GM23338 (cell line): ENCODE measurements around the gene HHAT. TPM values are rescaled to one million over a fixed set of nuclear protein-coding genes. Genes with fewer than 3 reads are reported as not detected.

Experiments used
- ATAC-seq: fragments of 200-7000 bp; cut with Tn5 transposase; 3 replicates; pipeline ENCODE4 v1.9.1; 2020
- DNase-seq: peaks from one replicate; pipeline ENCODE4 v3.0.0-alpha.2; 2015; ENCODE audit warnings: low spot score
- H2AFZ ChIP-seq: fragments of 200-600 bp; sonication (generic); 2 replicates; pipeline ENCODE4 v1.8.0; 2016; ENCODE audit warnings: antibody characterized with exemption, mild to moderate bottlenecking, moderate library complexity
- H3F3A ChIP-seq: fragments of 200-600 bp; sonication (generic); replicated peaks from 2 replicates; pipeline ENCODE4 v1.8.0; 2017; ENCODE audit warnings: antibody characterized with exemption, mixed run types, low read depth
- H3K27ac ChIP-seq: fragments of 200-600 bp; sonication (generic); 2 replicates; pipeline ENCODE4 v1.6.1; 2016; ENCODE audit warnings: low read depth
- H3K27me3 ChIP-seq: fragments of 200-600 bp; sonication (generic); 2 replicates; pipeline ENCODE4 v1.8.0; 2016; ENCODE audit warnings: mild to moderate bottlenecking, mixed run types, moderate library complexity; ENCODE audit not compliant: insufficient read depth
- H3K36me3 ChIP-seq: fragments of 200-600 bp; sonication (generic); 2 replicates; pipeline ENCODE4 v1.8.0; 2016; ENCODE audit warnings: mild to moderate bottlenecking; ENCODE audit not compliant: insufficient read depth
- H3K4me1 ChIP-seq: fragments of 200-600 bp; sonication (generic); 2 replicates; pipeline ENCODE4 v1.8.0; 2016; ENCODE audit warnings: mild to moderate bottlenecking, moderate library complexity; ENCODE audit not compliant: insufficient read depth
- H3K4me2 ChIP-seq: fragments of 200-600 bp; sonication (generic); 2 replicates; pipeline ENCODE4 v1.7.1; 2017; ENCODE audit warnings: mixed run types
- H3K4me3 ChIP-seq: fragments of 200-600 bp; sonication (generic); 2 replicates; pipeline ENCODE4 v1.6.1; 2016; ENCODE audit warnings: mixed run types
- H3K79me2 ChIP-seq: fragments of 200-600 bp; sonication (generic); replicated peaks from 2 replicates; pipeline ENCODE4 v1.8.0; 2017; ENCODE audit warnings: mild to moderate bottlenecking; ENCODE audit not compliant: insufficient read depth
- H3K9me2 ChIP-seq: fragments of 200-600 bp; sonication (generic); 2 replicates; pipeline ENCODE4 v1.8.0; 2017; ENCODE audit not compliant: insufficient read depth
- H4K20me1 ChIP-seq: fragments of 200-600 bp; sonication (generic); replicated peaks from 2 replicates; pipeline ENCODE4 v1.8.0; 2017; ENCODE audit warnings: mild to moderate bottlenecking; ENCODE audit not compliant: insufficient read depth
- H3K27ac Mint-ChIP-seq: 2 replicates; pipeline ENCODE4 v1.8.0; 2020; ENCODE audit warnings: inconsistent platforms, mild to moderate bottlenecking, moderate library complexity, mixed read lengths
- H3K27me3 Mint-ChIP-seq: 3 replicates; pipeline ENCODE4 v1.8.0; 2022; ENCODE audit warnings: low read depth, mild to moderate bottlenecking, moderate library complexity, mixed read lengths, inconsistent platforms; ENCODE audit not compliant: insufficient read depth, poor library complexity
- H3K36me3 Mint-ChIP-seq: 3 replicates; pipeline ENCODE4 v1.8.0; 2021; ENCODE audit warnings: low read depth, mild to moderate bottlenecking, inconsistent platforms, moderate library complexity, mixed read lengths
- H3K4me1 Mint-ChIP-seq: 3 replicates; pipeline ENCODE4 v1.8.0; 2020; ENCODE audit warnings: mild to moderate bottlenecking, inconsistent platforms, mixed read lengths
- H3K4me3 Mint-ChIP-seq: 3 replicates; pipeline ENCODE4 v1.8.0; 2021; ENCODE audit warnings: moderate library complexity, mild to moderate bottlenecking, inconsistent platforms, mixed read lengths
- H3K9me3 Mint-ChIP-seq: 3 replicates; pipeline ENCODE4 v1.8.0; 2020; ENCODE audit warnings: moderate library complexity, mild to moderate bottlenecking, inconsistent platforms, mixed read lengths
- CREB1 ChIP-seq: fragments of 250-450 bp; sonication (Bioruptor Pico); IDR thresholded peaks from 2 replicates; pipeline ENCODE4 v1.5.0; 2020; ENCODE audit warnings: low read depth, mild to moderate bottlenecking, moderate library complexity
- CTCF ChIP-seq, 2 experiments: fragments of 200-600 bp in 1 of 2; sonication (generic) in 1 of 2; conservative IDR thresholded peaks; 2 replicates each; pipeline versions ENCODE4 v1.5.1 to v1.6.1; 2016 to 2017; ENCODE audit warnings: antibody characterized with exemption in 2 of 2, low read depth in 2 of 2, mild to moderate bottlenecking in 2 of 2, moderate library complexity in 1 of 2
- ETS1 ChIP-seq: IDR thresholded peaks from 2 replicates; pipeline ENCODE4 v1.6.1; 2016; ENCODE audit warnings: antibody characterized with exemption
- EZH2 ChIP-seq: fragments of 200-600 bp; sonication (generic); IDR thresholded peaks from one replicate; pipeline ENCODE4 v1.8.0; 2017; ENCODE audit warnings: antibody characterized with exemption, mild to moderate bottlenecking, low read depth; ENCODE audit not compliant: unreplicated experiment
- EZH2phosphoT487 ChIP-seq: fragments of 200-600 bp; sonication (generic); IDR thresholded peaks from one replicate; pipeline ENCODE4 v1.8.1; 2018; ENCODE audit warnings: antibody characterized with exemption; ENCODE audit not compliant: unreplicated experiment
- JUNB ChIP-seq: IDR thresholded peaks from one replicate; pipeline ENCODE4 v1.6.1; 2016; ENCODE audit warnings: antibody characterized with exemption; ENCODE audit not compliant: unreplicated experiment
- POLR2AphosphoS5 ChIP-seq: IDR thresholded peaks from 2 replicates; pipeline ENCODE4 v1.6.1; 2016; ENCODE audit warnings: antibody characterized with exemption, low read depth
- REST ChIP-seq: IDR thresholded peaks from one replicate; pipeline ENCODE4 v1.6.1; 2018; ENCODE audit warnings: antibody characterized with exemption; ENCODE audit not compliant: unreplicated experiment
- STAT1 ChIP-seq: IDR thresholded peaks from one replicate; pipeline ENCODE4 v1.6.1; 2016; ENCODE audit warnings: antibody characterized with exemption; ENCODE audit not compliant: unreplicated experiment
- ZNF331 ChIP-seq: fragments of 250-450 bp; sonication (Bioruptor Pico); IDR thresholded peaks from 2 replicates; pipeline ENCODE4 v1.5.0; 2020; ENCODE audit warnings: low read depth, mild to moderate bottlenecking, moderate library complexity
- ZNF462 ChIP-seq: fragments of 250-450 bp; sonication (Bioruptor Pico); IDR thresholded peaks from 2 replicates; pipeline ENCODE4 v1.5.0; 2020; ENCODE audit warnings: mild to moderate bottlenecking, moderate library complexity
- polyA plus RNA-seq: library from polyadenylated mRNA; unstranded; fragments of >200 nt; fragmentation: Nextera tagmentation; extraction: Ambion mirVana; gene quantifications from 2 replicates; pipeline ENCODE4 v1.2.1, GENCODE V29; 2016
- total RNA-seq: library from RNA; depleted of rRNA; stranded (reverse); fragments of >200 nt; shearing (Covaris generic); gene quantifications from 2 replicates; pipeline ENCODE4 v1.2.3, GENCODE V29; 2014

HHAT gene
- total and polyA plus RNA-seq, 2 experiments from 2014 or later, result 0.11 to 0.66 TPM

- Histone ChIP-seq H4K20me1 (no peaks in the 10 kb centered on the region), H3K27ac (no peak overlapping the region), H3K4me1 (peaks cover 28% of the 10 kb centered on the region), H3K4me3 (no peak overlapping the region), H3K4me2 (peak overlapping the region; percentile 27; the same call in 1 of the 2 replicates), H3F3A (0 out of 2 replicates have a peak, but pooled peaks cover 2% of the 10 kb centered on the region), H3K27me3 (peaks cover 4% of the 10 kb centered on the region; the same call in 1 of the 2 replicates), H3K36me3 (no peaks in the 10 kb centered on the region), H3K79me2 (no peaks in the 10 kb centered on the region), H3K9me2 (no peaks in the 10 kb centered on the region), H2AFZ (no peak overlapping the region)
- no peak overlapping the region for H3K27ac Mint-ChIP-seq
- H3K9me3 Mint-ChIP-seq, result no peaks in the 10 kb centered on the region
- no peaks in the 10 kb centered on the region for H3K36me3 Mint-ChIP-seq
- H3K4me1 Mint-ChIP-seq, result peaks cover 49% of the 10 kb centered on the region
- DNase-seq (no peak), ATAC-seq (no peak)
- no peak for TF ChIP-seq CTCF (conservative IDR thresholded peaks at IDR 0.05; ENCODE audit: low read depth in 2 of 2)
- no peak for TF ChIP-seq ETS1
- TF ChIP-seq JUNB, result no peak
- no peak for TF ChIP-seq ZNF331 (CRISPR knock-in tag)
- no peak for TF ChIP-seq EZH2phosphoT487
- TF ChIP-seq REST, result no peak
- no peak for TF ChIP-seq EZH2
- TF ChIP-seq STAT1, result no peak
- TF ChIP-seq CREB1 (CRISPR knock-in tag), result no peak
- TF ChIP-seq POLR2AphosphoS5, result no peak
- TF ChIP-seq ZNF462 (CRISPR knock-in tag), result no peak
- peaks cover 21% of the 10 kb centered on the region for H3K27me3 Mint-ChIP-seq
- no peak overlapping the region for H3K4me3 Mint-ChIP-seq
Observed at GRCh38 chr1:210372491-210372890, 43.8 kb downstream of the HHAT start.
